A673 (cell line): ENCODE data around the gene KRTAP9-9.

Experiments used
- CTCF ChIP-seq: fragments of 300-800, 200-600 bp; sonication (generic); conservative IDR thresholded peaks from 2 replicates; pipeline ENCODE4 v1.5.1; 2017; ENCODE audit warnings: low read depth, mild to moderate bottlenecking, antibody characterized with exemption, low read length, moderate library complexity, mixed read lengths
- EZH2 ChIP-seq: fragments of 200-600 bp; sonication (generic); IDR thresholded peaks from 2 replicates; pipeline ENCODE4 v1.6.1; 2017; ENCODE audit warnings: borderline replicate concordance, low read depth, mild to moderate bottlenecking, mixed read lengths, antibody characterized with exemption, low read length; ENCODE audit not compliant: poor library complexity, severe bottlenecking

GRCh38 chr17:41212524-41213169, 42.5 kb upstream of the KRTAP9-9 start:
- TF ChIP-seq CTCF: no peak
- TF ChIP-seq EZH2: no peak
